Head of caudate nucleus (tissue), 42 donors: ENCODE results near the gene ADAM15.

ENCODE experiments used
- DNase-seq, 42 donors: peaks; one replicate each; pipeline versions ENCODE4 v3.0.0 to v3.0.0-alpha.2; 2020 to 2021; ENCODE audit warnings: mixed read lengths in 7 of 42
- intact Hi-C: fragments of 100-400 bp; cut with DNase I; formaldehyde crosslinking; loops from one replicate; pipeline ENCODE4 v1.15.0; 2022

Gene ADAM15

DNA sequence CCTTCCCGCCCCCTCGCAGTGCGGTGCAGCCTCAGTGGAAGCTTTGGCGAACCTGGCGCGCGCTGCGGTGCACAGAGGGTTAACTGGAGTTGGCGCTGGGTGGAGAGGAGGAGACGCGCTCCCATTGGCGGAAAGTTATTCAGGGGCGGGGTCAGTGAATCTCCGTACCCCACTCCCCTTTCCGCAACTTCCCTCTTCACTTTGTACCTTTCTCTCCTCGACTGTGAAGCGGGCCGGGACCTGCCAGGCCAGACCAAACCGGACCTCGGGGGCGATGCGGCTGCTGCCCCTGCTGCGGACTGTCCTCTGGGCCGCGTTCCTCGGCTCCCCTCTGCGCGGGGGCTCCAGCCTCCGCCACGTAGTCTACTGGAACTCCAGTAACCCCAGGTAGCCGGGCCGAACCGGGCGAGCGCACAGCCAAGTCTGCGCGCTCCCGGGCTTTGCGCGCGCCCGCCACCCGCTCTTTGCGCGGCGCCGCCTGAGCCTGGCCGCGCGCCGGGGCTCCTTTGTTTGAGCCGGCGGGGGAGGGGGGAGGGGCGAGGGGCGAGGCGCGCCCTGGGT is 12.5 kb downstream of the ADAM15 start, which contains the start of gene EFNA4:
TSS of gene EFNA4 (plus strand) at position 191 of the 561 bp plus-strand sequence. CDS start at position 275, 84 bp downstream.
- DNase-seq: peak in 39 of 42 donors; percentile 35 to 89 (median 74)
- intact Hi-C loops: loop anchor here (10.0 kb wide), 1 partner anchor 59 kb away; the partner anchor contains the start of gene ZBTB7B

DNA sequence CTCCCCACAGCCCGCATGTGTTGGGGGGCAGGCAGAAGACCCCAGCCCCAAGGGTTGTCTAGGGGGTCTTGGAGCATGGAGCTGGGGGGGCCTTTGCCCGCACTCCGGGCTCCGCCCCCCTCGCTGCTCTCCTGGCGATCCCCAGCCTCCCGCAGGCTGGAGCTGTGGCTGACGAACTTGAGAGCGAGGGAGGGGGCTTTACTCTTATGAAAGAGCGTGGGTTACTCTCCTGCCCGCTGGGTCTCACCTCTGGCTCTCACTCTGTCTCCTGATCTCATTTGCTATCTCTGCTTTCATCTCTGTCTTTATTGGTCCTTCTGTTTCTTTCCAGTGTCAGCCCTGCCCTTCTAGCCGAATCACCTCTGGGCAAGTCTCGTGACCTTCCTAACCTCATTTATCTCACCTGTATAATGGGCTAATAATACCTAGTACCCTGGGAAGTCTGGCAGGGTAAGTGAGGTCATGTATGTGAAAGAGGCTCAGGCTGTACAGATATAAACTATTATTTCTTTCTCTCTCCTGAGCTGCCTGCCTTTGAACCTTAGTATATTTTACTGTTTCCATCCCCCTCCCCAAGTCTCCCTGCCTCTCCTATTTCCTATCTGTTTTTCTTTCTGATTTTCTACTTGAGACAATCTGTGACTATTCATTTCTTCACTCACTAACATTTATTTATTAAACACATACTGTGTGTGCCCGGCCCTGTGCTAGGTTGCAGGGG is 13.2 kb downstream of the ADAM15 start:
- intact Hi-C loops: loop anchor here (10.0 kb wide), 1 partner anchor 59 kb away; the partner anchor contains the start of gene ZBTB7B
- peak in 1 of 42 donors; percentile 3 for DNase-seq

DNA sequence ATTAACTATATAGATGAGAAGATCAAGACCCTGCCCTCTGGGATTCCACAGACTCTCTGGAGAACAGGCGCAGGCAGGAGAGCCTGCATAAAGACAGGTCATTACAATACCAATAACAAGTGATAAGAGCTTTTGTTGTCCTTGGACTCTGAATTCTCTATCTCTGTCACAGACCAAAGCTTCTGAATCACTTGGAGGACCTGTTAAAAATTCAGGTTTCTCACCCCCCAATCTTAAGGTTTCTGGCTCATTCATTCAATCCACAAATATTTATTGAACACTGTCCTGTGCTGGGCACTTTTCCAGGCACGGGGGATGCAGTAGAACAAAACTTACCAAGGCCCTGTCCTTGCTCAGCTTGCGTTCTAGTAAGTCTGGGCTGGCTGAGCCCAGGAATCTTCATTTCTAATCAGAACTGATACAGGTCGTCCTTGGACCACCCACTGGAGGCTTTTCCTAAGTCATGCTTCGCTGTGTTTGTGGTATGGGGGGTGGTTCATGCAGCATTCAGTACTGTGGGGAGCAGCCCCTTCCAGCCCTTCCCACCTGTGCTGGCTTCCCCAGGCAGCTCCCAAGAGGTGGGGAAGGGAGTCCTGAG is 13.8 kb downstream of the ADAM15 start:
- intact Hi-C loops: loop anchor here (10.0 kb wide), 1 partner anchor 60 kb away; the partner anchor contains the start of gene ZBTB7B
- no peak for DNase-seq

DNA sequence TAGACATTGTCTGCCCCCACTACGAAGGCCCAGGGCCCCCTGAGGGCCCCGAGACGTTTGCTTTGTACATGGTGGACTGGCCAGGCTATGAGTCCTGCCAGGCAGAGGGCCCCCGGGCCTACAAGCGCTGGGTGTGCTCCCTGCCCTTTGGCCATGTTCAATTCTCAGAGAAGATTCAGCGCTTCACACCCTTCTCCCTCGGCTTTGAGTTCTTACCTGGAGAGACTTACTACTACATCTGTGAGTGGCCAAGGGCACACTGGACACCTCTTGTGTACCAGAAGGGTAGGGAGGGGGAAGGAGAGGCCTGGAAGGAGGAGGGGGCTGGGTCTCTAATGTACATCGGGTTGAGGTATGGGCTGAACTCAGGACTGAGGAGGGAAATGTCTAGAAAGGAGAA is 15.7 kb downstream of the ADAM15 start:
- DNase-seq: no peak
- intact Hi-C loops: loop anchor here (10.0 kb wide), 1 partner anchor 62 kb away; the partner anchor contains the start of gene ZBTB7B

DNA sequence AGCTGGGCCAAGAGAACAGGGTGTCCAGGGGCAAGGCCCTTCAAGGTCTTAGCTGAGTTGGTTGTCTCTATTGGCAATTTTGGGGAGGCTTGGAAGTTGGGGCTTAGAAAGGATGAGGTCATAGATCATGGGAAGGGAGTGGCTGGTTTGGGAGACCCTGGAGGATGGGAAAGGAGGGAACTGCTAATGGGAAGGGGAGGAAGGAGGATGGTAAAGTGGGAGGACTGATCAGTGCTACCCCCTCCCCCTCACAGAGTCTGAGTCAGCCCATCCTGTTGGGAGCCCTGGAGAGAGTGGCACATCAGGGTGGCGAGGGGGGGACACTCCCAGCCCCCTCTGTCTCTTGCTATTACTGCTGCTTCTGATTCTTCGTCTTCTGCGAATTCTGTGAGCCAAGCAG is 17.5 kb downstream of the ADAM15 start:
- intact Hi-C loops: loop anchor here (10.0 kb wide), 1 partner anchor 64 kb away; the partner anchor contains the start of gene ZBTB7B
- no peak for DNase-seq

DNA sequence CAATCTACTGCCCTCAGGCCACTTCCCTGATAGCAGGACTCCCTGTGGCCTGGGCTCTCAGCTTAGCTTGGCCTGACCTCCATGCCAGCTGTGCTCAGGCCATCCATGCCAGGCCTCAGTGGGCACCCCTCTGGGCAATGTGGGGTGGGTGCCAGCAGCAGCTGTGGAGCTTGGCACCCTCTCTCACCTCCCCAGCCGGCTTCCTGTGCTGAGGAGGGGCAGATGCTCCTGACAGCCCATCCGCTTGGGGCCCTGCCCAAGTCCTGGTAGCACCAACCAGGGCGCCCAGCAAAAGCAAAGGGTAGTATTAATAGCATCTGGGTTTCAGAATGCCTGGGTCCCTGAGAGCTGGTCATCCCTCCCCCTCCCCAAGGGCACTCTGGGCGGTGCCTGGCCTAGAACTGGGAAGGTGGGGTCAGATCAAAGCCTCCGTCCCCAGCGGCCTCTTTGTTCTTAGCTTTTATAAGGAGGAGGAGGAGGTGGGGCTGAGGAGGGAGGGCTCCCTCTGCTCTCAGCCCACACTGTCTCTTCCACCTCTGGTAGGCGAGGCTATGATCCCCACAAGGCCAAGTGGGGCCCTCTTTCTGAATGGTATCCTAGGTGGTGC is 18.5 kb downstream of the ADAM15 start:
- DNase-seq: peak in 11 of 42 donors; percentile 24 to 67 (median 43)
- intact Hi-C loops: loop anchor here (10.0 kb wide), 1 partner anchor 65 kb away; the partner anchor contains the start of gene ZBTB7B

DNA sequence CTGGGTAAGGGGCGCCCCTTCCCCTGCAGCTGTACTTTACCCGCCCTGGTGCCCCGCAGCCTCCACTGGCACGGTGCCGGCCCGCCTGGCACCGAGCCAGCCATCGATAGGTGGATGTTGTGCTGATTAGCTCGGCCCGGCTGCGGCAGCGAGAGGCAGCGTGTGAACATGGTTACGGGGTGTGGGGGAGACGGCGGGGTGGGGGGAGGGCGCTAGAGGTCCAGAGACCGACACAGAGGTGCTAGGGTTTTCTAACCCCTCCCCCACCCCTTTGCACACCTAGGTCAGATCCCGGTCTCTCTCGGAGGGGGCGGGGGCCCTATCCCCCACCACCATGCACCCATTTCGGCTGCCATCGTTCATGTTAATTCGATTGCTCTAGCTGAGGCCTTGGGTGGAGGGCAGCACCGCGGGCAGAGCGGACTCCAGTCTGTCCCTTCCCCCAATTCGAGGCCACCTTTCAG is 19.1 kb downstream of the ADAM15 start:
- intact Hi-C loops: no loop called here

DNA sequence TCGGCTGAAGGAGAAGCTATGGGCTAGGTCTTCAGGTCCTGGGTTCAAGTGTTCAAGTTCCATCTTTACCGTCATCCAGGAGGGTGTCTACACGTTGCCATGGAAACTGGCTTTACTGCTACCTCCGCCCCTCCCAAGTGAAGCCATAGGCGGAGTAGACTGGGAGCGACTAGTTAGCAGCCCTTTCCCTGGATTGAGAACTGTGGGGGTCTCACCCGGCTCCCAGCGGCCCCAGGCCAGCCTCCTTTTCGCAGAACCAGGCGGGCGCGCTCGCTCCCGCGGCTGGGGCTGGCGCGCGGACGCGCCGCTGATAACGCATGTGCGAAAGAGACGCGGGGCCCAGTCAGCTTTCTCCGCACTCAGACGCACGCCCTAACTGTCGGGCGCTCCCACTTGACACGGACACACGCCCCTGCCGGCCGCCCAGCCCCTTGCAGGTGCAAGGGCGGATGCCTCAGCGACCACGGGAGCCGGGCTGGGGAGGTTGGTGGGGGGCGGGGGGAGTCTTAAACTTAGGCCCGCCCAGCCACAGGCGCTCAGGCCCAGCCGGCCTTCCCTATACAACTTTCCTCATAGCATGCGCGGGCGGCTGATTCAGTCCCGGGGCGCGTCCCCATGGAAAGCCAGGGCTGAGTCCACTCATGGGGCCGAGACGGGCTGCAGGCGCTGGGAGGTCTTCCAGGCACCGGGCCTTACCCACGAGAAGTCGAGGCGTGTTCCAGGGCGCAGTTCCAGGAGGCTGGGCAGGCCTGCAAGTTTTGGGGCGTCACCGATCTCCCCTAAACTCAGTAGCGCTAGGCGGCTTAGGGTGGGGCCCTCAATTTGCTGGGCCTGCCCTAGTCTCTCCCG is 19.8 kb downstream of the ADAM15 start:
- intact Hi-C loops: no loop called here
- DNase-seq: peak in 41 of 42 donors; percentile 44 to 87 (median 75)

More for the DNA sequence above, 19.1 kb downstream of the ADAM15 start:
- DNase-seq: peak in 6 of 42 donors; percentile 30 to 45 (median 37)

DNA sequence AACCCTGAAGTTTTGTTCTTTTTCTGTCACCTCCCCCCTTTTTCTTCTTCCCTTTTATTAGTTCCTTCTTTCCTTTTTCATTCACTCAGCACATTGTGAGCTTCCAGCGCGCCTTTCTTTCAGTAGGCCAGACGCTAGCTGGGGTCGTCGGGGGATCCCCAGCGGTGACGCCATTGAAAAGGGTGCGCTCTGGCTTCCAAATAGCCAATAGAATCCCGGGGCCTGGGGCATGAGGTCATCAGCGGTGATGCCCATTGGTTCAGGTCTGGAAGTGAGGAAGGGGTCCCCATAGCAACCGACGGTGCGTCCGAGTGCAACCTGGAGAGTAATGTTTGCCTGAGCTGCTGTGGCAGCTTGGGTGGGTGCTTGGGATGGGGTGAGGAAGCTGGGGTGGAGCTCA is 20.6 kb downstream of the ADAM15 start:
- DNase-seq: no peak

DNA sequence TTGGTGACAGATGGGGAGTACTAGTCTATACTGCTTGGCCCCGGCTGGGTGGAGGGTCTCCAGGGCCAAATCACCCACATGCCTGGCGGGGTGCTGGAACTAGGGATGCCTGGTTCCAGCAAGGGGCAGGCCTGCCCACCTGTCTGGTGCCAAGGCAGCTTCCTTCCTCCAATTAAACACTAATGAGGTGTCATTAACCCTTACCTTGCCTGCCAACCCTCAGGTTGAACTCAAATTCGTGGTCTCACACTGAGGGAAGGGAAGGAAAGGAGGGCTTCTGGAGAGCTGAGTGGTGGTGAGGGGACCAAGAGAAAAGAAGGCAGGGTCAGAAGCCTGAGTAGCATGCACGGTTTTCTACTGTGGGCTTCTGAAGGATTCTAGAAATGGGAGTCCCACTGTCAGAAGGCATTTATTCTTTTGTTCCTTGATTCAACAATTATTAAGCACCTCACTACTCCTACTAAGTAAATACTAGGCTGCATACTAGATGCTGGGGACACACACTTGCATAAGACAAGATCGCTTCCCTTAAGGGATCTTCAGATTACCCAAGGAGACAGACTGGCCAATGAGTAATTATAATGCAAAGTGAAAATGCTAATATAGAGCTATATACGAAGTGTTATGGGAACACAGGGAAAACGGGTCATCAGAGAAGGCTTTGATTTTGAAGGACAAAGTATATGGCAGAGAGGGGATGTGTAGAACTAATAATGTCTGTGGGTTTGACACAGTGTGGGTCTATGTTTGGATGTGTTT is 21.6 kb downstream of the ADAM15 start:
- intact Hi-C loops: no loop called here
- DNase-seq: no peak

More for the DNA sequence above, 20.6 kb downstream of the ADAM15 start:
- intact Hi-C loops: no loop called here

DNA sequence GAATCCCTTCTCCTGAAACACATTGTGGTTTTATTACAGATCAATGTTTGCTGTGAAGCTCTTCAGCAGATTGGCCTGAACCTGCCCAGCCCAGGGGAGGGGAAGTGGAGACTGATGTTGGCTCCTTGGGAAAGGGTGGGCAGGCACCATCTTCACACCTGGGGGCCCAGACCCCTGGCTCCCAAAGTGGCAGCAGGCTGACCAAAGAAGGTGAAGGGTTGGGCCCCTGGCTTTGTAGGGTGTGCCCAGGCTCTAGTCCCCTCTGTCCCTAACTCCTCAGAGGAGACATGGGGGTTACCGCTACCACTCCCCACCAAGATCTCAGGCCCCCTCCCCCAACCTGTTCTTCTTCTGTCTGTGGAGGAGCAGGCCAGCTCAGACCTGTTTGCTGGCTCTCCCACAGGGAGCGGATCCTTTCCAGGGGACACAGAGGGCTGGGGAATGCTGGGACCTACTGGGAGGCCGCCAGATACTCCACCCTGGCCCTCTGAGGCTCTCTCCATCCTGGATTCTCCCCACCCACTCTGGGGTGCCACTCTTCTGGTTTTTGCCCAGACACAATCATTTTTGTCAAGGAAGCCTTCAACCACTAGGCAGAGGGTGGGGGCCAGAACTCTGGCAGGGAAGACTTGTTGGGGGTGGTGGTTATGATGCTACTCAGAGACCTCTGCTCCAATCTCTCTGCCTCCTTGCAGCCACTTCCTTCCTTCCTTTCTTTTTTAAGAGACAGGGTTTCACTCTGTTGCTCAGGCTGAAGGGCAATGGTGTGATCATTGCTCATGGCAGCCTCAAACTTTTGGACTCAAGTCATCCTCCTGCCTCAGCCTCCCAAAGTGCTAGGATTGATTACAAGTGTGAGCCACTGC is 22.5 kb downstream of the ADAM15 start:
- DNase-seq: no peak
- intact Hi-C loops: no loop called here

DNA sequence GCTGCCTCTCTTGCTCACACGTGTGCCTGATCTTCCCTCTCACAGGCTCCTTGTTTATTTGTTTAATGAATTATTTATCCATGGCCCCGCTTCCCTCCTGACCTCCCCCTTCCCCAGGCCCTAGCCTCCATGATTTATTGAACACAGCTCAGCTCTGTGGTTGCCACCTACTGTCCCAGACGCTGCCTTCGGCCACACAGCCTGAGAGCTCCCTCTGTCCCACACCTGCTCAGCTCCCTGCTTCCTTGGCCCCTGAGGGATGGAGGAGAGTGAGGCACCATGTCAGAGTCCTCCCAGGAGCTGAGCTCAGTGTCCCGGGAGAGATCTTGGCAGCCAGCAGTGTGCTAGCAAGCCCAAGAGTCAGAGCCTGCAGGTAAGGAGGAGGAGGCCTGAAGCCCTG is 24.4 kb downstream of the ADAM15 start:
- intact Hi-C loops: no loop called here
- DNase-seq: no peak

DNA sequence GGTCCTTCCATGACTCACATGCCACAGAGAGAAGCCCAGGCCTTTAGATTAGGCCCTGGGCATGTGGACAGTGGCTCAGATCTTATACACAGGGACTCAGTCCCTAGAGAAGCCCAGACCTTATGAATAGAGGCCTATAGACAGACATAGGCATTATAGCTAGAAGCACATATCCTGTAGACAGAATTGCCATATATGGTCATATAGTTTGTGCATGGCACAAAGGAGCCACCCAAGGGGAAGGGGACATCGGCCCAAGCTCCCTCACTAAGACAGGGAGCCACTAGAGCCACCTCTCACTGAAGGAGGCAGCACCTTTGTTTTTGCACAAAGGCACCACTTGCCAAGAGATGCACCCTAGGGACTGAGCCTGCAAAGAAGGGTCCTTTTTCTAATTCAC is 25.3 kb downstream of the ADAM15 start:
- intact Hi-C loops: no loop called here
- no peak for DNase-seq

DNA sequence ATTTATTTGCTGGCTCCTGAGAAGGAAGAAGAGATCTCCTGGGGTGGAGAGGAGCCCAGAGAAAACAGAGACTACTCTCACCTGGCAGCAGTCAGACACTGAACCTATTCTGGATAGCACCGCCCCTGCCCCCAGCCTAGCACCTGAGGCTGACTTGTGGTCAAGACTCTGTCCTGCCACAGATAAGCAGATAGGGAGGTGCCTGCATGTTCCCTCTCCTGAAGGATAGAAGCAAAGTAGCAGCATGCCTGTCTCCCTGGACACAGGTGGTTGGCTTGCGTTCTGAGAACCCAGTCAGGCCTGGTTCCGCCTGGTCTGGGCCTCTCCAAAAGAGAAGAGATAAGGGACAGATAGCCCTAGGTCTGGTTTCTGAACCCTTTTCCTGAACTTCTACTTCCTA is 26.2 kb downstream of the ADAM15 start:
- intact Hi-C loops: no loop called here
- DNase-seq: no peak

DNA sequence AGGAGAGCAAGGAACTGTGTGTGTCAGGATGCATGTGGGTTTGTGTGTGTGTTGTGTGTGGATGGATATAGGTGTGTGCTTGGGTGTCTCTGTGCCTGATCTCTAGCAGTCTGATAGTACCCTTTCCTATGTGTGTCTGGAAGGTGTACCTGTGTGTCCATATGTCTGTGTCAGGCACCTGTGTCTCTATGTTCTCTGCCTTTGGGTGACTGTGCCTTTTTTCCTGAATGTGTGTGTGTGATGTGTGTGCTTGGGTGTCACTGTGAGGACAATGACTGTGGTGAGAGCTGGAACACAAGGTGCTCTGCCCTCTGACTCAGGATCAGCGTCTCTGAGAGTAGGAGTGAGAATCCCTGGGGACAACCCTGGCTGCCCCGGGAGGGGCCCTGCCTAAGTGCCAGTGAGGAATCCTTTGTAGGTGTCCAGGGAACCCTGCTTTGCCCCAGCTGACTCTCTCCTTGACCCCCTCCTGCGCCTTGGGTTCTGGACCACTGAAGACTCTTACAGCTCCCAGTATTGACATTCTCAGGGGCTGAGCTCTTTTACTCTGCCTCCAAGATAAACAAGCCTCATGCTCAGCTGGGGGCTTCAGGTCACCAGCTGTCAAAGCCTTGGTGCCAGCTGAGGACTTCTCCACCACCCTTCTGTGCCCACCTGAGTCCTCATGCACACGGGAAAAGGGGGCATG is 26.8 kb downstream of the ADAM15 start:
- intact Hi-C loops: no loop called here
- DNase-seq: no peak
